Activated naive CD4-positive, alpha-beta T cell treated with anti-CD3 and anti-CD28 coated beads, Interleukin-2, amount 10 ng/mL, durations not matched to agents 5 hours and 36 hours (primary cell): Measurements from ENCODE around the gene TRAFD1. TPM values are rescaled to one million over a fixed set of nuclear protein-coding genes. Genes with fewer than 3 reads are reported as not detected.

Experiments
- microRNA-seq: library from miRNA; unstranded; fragments of <30 nt; microRNA quantifications from one replicate; pipeline ENCODE4 v1.2.0, GENCODE V29; 2022; ENCODE audit warnings: borderline microRNAs expressed, borderline replicate concordance
- total RNA-seq, 2 experiments: library from RNA; stranded (reverse); gene quantifications; one replicate each; pipeline ENCODE4 v1.2.3, GENCODE V29; 2021

The TRAFD1 gene, protein sequence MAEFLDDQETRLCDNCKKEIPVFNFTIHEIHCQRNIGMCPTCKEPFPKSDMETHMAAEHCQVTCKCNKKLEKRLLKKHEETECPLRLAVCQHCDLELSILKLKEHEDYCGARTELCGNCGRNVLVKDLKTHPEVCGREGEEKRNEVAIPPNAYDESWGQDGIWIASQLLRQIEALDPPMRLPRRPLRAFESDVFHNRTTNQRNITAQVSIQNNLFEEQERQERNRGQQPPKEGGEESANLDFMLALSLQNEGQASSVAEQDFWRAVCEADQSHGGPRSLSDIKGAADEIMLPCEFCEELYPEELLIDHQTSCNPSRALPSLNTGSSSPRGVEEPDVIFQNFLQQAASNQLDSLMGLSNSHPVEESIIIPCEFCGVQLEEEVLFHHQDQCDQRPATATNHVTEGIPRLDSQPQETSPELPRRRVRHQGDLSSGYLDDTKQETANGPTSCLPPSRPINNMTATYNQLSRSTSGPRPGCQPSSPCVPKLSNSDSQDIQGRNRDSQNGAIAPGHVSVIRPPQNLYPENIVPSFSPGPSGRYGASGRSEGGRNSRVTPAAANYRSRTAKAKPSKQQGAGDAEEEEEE
- total RNA-seq: 10 to 100 TPM; 71.5 to 74.5 TPM

DNA sequence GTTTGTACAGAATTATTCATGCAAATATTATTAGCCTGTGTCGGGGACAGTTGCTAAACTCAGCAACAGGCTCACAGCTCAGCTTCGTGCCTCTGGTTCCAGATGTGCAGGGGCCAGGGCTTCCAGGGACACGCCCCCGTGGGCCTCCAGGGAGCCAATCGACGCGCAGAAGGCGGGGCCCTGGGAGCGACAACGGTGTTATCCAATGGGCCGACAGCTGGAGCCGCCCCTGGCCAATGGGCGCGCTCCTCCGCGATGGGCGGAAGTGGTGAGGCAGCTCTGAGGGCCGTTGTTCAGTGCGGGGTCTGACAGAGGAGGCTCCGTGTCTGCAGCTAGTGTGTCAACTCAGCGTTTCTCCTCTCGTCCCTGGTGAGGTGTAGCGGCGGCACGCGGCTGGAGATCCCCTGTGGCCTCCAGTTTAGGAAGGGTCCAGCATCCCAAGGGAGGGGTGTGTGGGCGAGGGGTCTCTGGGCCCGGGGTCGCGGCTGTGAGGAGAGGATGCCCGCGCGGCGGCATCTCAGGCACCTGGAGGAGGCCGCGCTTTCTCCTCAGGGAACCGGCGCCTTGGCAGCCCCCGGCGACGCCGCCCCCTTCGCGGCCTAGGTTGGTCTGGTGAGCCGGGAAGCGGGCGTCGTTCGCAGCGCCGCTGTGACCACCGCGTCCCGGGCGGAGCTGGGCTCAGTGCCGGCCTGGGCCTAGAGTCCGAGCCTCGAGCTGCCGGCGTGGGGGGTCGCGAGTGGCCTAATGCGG, at the start of gene TRAFD1:
TSS of gene TRAFD1 (plus strand) at position 311 of the 750 bp plus-strand sequence. CDS start 4,963 bp downstream, outside the sequence.

DNA sequence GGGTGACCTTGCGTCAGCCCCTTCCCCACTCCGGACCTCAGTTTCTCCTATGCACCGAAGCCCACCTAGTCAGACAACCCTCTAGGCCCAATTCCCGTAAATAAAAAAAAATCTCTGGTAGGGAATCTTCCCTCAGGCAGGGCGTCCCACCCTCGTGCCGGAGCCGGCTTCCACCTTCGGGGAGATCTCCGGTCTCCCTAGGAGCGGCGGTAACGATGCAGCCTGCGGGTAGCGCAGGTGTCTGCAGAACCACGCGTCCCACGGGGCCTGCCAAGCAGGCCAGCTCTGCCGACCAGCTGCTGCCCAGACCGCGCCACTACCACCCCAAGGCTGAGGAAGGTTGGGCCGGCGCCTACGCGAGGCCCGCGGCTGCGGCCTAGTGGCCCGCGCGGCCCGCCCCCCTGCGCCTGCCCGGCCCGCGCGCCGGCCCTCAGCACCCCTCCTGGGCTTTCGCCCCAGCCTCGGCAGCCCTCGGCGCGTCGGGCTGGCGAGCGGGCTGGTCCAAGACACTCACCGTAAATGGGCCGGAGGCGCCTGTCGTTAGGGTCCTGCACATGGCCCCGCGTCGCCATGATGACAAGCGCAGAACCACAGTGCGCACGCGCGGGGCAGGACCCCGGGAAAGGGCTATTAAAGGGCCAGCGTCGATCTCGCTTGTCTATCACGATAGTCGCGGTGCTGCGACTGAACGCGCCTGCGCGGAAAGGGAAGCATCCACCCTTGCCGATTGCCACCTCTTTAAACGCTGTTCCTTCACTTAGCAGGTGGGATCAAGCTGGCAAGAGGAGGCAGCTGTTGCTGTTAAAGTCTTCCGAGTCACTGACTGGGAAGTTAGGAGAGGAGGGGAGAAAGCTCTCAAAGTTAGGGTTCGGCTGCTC, 16.9 kb upstream of the TRAFD1 start, which contains the start of gene NAA25:
TSS of gene NAA25 (minus strand) at position 582 of the 878 bp plus-strand sequence. CDS start at position 572, 10 bp downstream.

Small RNA genes within 50 kb of the gene (microRNA-seq; reads per million reads assigned to microRNA genes)
- gene MIR6861: 1.5 reads per million

Other genes with a start within 250 kb of the TRAFD1 start
- 10 to 100 TPM; 14.8 to 17.1 TPM for gene TMEM116, start 112.4 kb upstream of the TRAFD1 start, total RNA-seq
- gene ERP29, start 112.1 kb upstream of the TRAFD1 start, total RNA-seq: 100 to 1,000 TPM; 187 to 197 TPM
- gene NAA25, start 16.8 kb upstream of the TRAFD1 start, total RNA-seq: 10 to 100 TPM; 25.7 to 26.7 TPM